K562 (cell line): ENCODE measurements around the gene NRSN2. TPM values are rescaled to one million over a fixed set of nuclear protein-coding genes. Genes with fewer than 3 reads are reported as not detected.

Source experiments
- BCOR ChIP-seq: fragments of 450-650 bp; IDR thresholded peaks from 2 replicates; pipeline ENCODE4 v1.6.1; 2016
- CHD7 ChIP-seq: fragments of 200-600 bp; sonication (generic); IDR thresholded peaks from one replicate; pipeline ENCODE4 v1.6.1; 2012; ENCODE audit warnings: mild to moderate bottlenecking, low read depth, low read length, inconsistent platforms
- HDAC2 ChIP-seq: fragments of 450-650 bp; IDR thresholded peaks from 2 replicates; pipeline ENCODE4 v1.6.1; 2016; ENCODE audit warnings: mild to moderate bottlenecking
- MAFG ChIP-seq: fragments of 450-650 bp; conservative IDR thresholded peaks from 2 replicates; pipeline ENCODE4 v1.6.1; 2016; ENCODE audit warnings: missing genetic modification characterization, missing compliant biosample characterization
- NR1H2 ChIP-seq: sonication (generic); formaldehyde crosslinking; IDR thresholded peaks from 2 replicates; pipeline ENCODE4 v1.4.0; 2020; ENCODE audit warnings: mild to moderate bottlenecking, missing genetic modification reagents
- NUFIP1 ChIP-seq: fragments of 450-650 bp; IDR thresholded peaks from 2 replicates; pipeline ENCODE4 v1.6.1; 2018; ENCODE audit not compliant: partially characterized antibody
- POLR2H ChIP-seq: IDR thresholded peaks from 2 replicates; pipeline ENCODE4 v1.6.1; 2016; ENCODE audit warnings: missing genetic modification characterization, low read depth, mild to moderate bottlenecking, control low read depth, missing compliant biosample characterization, moderate library complexity
- RBM25 ChIP-seq: fragments of 200-400 bp; formaldehyde crosslinking; IDR thresholded peaks from 2 replicates; pipeline ENCODE4 v1.6.1; 2018; ENCODE audit warnings: low read length, low read depth, moderate library complexity; ENCODE audit not compliant: severe bottlenecking
- ZC3H11A ChIP-seq: IDR thresholded peaks from 2 replicates; pipeline ENCODE4 v1.6.1; 2012; ENCODE audit warnings: low read depth, low read length, improper control_type of control experiment
- ZC3H4 ChIP-seq: sonication (generic); formaldehyde crosslinking; IDR thresholded peaks from 2 replicates; pipeline ENCODE4 v1.9.0; 2021; ENCODE audit warnings: missing genetic modification reagents, borderline replicate concordance
- ZNF384 ChIP-seq: IDR thresholded peaks from 2 replicates; pipeline ENCODE4 v1.6.1; 2012; ENCODE audit warnings: low read depth, low read length, improper control_type of control experiment
- ZNF79 ChIP-seq: fragments of 250-450 bp; sonication (Bioruptor Pico); IDR thresholded peaks from 2 replicates; pipeline ENCODE4 v1.4.0; 2020; ENCODE audit warnings: low read depth, mild to moderate bottlenecking, moderate library complexity
- polyA plus RNA-seq, 8 experiments: library from polyadenylated mRNA; depleted of rRNA in 4 of 8; stranded (reverse) in 5 of 8; unstranded in 3 of 8; fragments of >200 nt; fragmentation: Nextera tagmentation in 2 of 8; fragmentation: Illumina TruSeq in 1 of 8; extraction: Ambion mirVana in 2 of 8; extraction: Trizol in 1 of 8; gene quantifications; 2 replicates each; pipeline versions ENCODE4 v1.2.1 to v1.2.3, GENCODE V29; 2011 to 2014; ENCODE audit warnings: inconsistent platforms in 1 of 8, missing spikeins in 1 of 8
- total RNA-seq, 7 experiments: library from RNA; depleted of rRNA in 6 of 7; stranded (reverse); fragments of >200 nt in 6 of 7; fragmentation: Illumina TruSeq in 2 of 7; extraction: Trizol in 2 of 7; gene quantifications; 2 replicates each; pipeline versions ENCODE4 v1.2.1 to v1.2.3, GENCODE V29; 2011 to 2021; ENCODE audit warnings: low replicate concordance in 1 of 7
- TF ChIP-seq, protein P1 (sequence below): fragments of 250-450 bp; sonication (Bioruptor Pico); IDR thresholded peaks from 2 replicates; pipeline ENCODE4 v1.8.0; 2021; ENCODE audit warnings: moderate library complexity, mild to moderate bottlenecking, inconsistent platforms

Gene NRSN2
- total and polyA plus RNA-seq, 9 of the 15 experiments (the other 6 are each of a cell fraction or from before 2014, with no cell fraction given) = 7.5 to 29.7 (median 11.1) TPM

GRCh38 chr20:387520-387919 lies 40.6 kb downstream of the NRSN2 start (continued):
- TF ChIP-seq CHD7 = no peak
- no peak for TF ChIP-seq ZC3H4 (CRISPR knock-in tag)
- TF ChIP-seq, protein P1, sequence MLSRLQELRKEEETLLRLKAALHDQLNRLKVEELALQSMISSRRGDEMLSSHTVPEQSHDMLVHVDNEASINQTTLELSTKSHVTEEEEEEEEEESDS (CRISPR knock-in tag) = no peak
- no peak for TF ChIP-seq ZNF79
- no peak for TF ChIP-seq NUFIP1
- TF ChIP-seq MAFG = no peak
- peak; percentile 50; the same call in 1 of the 2 replicates for TF ChIP-seq POLR2H
- no peak for TF ChIP-seq ZC3H11A
- TF ChIP-seq ZNF384 = no peak
- no peak for TF ChIP-seq HDAC2
- no peak for TF ChIP-seq NR1H2 (CRISPR knock-in tag)
- peak; percentile 89 for TF ChIP-seq RBM25
- TF ChIP-seq BCOR = 0 out of 2 replicates have a peak, but pooled peaks have one; percentile 14
